KG1 (cell line): ENCODE results near the gene YWHAG.
"Not testable (repeated sequence)": the region's sequence is repeated elsewhere in the genome, so short reads cannot be mapped to it uniquely, and the experiment has no call there.

Experiments
- DNase-seq: peaks from one replicate; lab custom pipeline; 2025; lab: John Stamatoyannopoulos, UW

YWHAG gene

GRCh38 chr7:76294344-76295024 is 64.3 kb downstream of the YWHAG start:
- DNase-seq: no peak

- DNase-seq: no peak
These were observed 65.3 kb downstream of the YWHAG start for GRCh38 chr7:76293407-76293901.

DNA sequence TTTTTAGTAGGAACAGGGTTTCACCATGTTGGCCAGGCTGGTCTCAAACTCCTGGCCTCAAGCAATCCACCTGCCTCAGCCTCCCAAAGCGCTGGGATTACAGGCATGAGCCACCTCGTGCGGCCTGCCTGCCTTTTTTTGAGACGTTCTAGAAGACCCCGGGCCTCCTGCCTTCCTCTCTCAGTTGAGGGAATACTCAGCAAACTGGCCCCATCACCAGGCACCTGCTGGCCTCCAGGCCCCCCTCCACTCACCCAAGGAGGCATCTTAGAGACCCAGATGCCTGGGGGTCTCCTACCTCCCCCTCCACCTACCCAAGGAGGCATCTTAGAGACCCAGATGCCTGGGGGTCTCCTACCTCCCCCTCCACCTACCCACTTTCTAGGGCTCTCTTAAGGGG is 65.9 kb downstream of the YWHAG start:
- not testable (repeated sequence) for DNase-seq

GRCh38 chr7:76292213-76292573 is 66.6 kb downstream of the YWHAG start:
- no peak for DNase-seq

DNA sequence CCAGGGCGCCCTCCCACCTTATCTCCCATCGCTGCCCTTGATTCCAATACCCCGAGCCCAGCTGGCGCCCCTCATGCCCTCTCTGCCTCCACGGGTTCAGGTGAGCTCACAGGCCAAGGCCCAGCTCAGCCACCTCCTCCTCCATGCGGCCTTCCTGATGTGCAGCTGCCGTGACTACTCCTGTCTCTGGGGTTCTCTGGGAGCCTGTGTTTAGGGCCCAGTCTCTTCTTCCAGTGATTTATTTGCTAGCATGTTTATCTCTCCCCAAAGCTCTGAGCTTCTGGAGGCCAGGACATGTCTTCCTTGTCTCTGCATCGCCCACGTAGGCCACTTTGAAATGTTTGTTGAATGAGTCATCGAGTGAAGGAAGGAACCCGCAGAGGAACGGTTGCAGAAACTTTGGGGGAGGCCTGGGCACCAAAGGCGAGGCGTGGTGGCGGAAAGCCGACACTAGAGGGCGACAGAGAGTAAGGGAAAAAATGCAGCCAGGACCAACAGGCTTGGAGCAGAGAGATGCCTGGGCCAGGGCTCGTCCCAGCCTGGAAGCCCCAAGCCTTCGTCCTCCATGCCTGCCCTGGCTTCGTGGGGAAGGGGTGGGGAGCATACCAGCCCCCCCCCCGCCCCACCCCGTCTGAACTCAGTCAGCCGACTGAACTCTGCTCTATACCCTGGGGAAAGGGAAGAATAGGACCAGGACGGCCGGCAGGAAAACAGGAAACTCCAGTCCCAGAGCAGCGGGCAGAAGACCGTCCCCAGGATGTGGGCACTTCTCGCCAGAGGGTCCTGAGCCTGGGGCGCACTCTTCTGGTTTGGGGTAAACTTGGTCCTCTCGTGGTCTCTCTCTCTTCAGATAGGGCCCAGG is 67.2 kb downstream of the YWHAG start:
- DNase-seq: peak; percentile 82

GRCh38 chr7:76290847-76291350 is 67.9 kb downstream of the YWHAG start:
- DNase-seq: not testable (repeated sequence)

DNA sequence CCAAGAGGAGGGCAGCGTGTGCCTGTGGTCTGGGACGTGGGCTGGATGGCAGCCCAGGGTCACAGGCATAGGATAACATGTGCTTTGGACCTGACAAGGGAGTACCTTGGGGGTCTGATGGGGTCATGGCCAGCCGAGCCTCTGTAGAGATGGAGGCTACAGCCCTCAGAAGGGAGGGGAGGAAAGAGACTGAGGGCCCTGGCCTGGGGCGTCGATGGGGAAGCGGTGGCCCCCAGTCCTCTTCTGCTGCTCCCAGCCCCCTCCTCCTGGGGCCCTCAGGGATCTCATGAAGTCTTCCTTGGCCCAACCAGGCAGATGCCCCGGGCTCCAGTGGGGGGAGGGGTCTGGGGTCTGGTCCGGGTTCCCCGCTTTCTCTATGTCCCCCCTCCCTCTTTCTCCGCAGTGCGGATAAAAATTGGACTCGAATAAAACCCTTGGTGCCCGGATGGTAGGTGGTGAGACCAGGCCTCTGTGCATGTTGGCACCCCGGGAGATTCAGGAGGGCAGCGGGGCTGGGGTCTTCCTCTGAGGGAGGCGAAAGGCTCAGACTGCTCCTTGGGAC is 71.9 kb downstream of the YWHAG start:
- DNase-seq: no peak

DNA sequence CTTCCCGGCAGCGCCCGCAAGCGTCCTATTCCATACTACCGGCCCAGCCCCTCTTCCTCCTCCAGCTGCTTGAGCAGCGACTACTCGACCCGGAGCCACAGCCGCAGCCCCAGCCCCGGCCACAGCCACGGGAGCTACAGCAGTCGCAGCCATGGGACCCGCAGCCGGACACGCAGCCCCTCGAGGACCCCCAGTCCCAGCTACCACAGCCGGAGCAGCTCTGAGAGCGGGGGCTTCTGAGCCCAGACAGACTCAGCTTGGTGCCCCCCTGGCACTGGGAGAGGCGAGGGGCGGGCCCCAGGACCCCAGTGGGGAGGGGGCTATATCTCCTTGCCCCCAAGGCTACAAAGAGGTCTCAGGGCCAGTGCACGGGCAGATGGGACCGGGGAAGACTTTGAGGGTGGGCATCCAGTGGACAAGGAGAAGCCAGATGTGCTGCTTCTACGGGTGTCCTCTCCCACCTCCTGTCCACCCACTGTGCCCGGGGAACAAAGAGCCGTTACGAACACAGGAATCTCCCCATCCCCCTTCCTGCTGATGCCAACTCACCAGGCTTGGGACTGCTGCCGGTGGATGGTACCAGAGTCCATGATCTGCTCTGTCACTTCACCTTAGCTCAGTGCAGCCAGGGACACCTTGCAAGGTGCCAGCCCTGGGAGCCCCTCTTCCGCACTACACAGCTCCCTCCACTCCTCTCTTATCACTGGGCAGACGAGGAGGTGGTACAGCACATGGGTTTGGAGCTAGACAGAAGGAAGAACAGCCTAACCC is 73.0 kb downstream of the YWHAG start:
- DNase-seq: no peak

- DNase-seq: no peak
These were observed 75.3 kb downstream of the YWHAG start for GRCh38 chr7:76283254-76284159.

GRCh38 chr7:76282344-76283253 is 76.2 kb downstream of the YWHAG start:
- no peak for DNase-seq

DNA sequence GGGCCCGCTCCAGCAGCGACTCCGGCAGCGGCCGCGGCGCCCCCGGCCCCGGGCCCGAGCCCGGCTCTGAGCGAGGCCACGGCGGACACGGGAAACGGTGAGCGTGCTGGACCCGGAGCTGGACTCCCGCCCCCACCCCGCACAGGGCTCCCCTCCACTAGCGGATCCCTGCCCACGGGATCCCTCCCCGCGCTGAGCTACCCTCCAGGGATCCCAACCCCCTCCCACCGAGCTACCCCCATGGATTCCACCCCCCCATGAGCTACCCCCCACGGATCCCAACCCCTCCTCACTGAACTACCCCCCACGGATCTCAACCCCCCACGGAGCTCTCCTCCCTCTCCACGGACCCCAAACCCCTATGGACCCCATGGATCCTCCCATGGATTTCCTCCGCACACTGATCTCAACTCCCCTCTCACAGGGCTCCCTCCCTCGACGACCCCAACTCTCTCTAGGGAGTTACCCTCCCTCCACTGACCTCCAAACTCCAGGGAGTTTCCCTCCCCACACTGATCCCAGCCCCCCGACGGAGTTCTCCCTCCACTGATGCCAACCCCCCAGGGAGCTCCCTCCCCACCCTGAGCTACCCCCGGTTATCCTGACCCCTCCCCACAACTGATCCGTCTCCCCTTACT is 77.0 kb downstream of the YWHAG start:
- no peak for DNase-seq

DNA sequence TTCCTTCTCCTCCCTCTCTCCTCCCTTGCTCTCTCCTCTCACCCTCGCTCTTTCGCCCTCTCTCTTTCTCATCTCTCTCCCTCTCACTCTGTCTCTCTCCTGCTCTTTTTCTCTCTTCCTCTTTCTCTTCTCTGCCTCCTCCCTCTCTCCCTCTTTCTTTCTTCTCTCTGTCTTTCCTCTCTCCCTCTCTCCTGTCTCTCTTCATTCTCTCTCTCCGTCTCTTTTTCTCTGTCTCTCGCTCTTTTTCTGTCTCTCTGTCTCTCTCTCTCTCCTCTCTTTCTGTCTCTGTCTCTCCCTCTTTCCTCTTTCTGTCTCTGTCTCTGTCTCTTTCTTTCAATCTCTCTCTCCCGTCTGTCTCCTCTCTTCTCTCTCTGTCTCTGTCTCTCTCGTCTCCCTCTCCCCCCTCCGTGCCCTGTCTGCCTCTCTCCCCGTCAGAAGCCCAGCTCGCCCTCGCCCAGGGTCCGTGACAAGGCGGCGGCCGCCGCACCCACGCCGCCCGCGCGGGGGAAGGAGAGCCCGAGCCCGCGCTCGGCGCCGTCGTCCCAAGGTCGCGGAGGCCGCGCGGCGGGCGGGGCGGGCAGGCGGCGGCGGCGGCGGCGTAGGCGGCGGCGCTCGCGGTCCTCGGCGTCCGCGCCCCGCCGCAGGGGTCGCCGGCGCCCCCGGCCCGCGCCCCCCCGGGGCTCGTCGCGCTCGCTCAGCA is 77.6 kb downstream of the YWHAG start:
- DNase-seq: no peak

DNA sequence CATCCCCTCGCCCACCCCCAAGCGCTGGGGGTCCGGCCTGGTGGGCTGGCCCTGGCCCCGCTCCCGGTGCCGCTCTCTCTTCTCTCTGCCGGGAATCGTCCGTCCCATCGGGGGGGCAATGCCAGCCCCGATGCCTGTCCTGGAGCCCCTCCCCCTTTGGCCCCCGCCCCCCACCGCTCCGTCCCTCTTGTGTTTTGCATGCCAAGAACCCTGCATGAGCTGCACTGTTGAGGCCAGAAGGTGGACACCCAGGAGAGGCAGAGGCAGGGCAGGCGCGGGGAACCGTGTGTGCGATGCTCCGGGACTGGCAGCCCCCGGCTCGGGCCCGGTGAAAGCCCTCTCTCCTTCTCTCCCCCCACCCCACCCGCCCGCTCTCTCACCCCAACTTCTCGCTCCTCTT is 78.4 kb downstream of the YWHAG start:
- DNase-seq: no peak

DNA sequence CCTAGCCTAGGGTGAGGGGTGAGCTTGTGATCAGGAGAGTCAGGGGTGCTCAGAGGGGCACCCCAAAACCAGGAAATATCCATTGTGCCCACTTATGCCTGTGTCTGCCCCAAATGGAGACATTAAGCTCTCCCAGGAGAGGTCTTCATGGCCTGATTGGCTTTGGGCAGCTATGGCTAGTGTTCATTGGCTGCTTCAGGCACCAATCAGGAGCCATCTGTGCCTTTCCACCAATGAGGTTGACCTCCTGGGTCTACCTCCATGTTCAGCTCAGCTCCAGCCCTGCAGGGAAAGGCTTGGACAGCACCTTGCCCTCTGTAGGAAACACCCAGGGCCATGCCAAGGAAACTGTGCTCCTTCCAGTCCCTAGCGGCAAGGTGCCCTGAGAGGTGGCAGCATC is 80.3 kb downstream of the YWHAG start:
- no peak for DNase-seq
